Measurements from ENCODE around the gene RASAL2.
A peak's percentile ranks its signal among the peaks of the same experiment; 100 is the strongest.
"Not testable (repeated sequence)": the region's sequence is repeated elsewhere in the genome, so short reads cannot be mapped to it uniquely, and the experiment has no call there.

RASAL2 gene

GRCh38 chr1:178283409-178283808, 189.5 kb downstream of the RASAL2 start:
- DNase-seq (ENCODE audit: low read depth), result no peak

GRCh38 chr1:178284058-178284457, 190.2 kb downstream of the RASAL2 start:
- no peak for DNase-seq (ENCODE audit: low read depth)

GRCh38 chr1:178291166-178291565, 197.3 kb downstream of the RASAL2 start:
- DNase-seq (ENCODE audit: low read depth), result no peak

- DNase-seq (ENCODE audit: low read depth), result no peak
Measured at GRCh38 chr1:178294654-178295053, 200.8 kb downstream of the RASAL2 start.

- DNase-seq (ENCODE audit: low read depth), result no peak
Measured at GRCh38 chr1:178300352-178300699, 206.4 kb downstream of the RASAL2 start.

- no peak for DNase-seq (ENCODE audit: low read depth)
Measured at GRCh38 chr1:178301141-178301540, 207.2 kb downstream of the RASAL2 start.

- DNase-seq (ENCODE audit: low read depth), result no peak
Measured at GRCh38 chr1:178307264-178307663, 213.4 kb downstream of the RASAL2 start.

GRCh38 chr1:178308438-178308837, 214.5 kb downstream of the RASAL2 start:
- no peak for DNase-seq (ENCODE audit: low read depth)

- peak; percentile 83 for DNase-seq (ENCODE audit: low read depth)
Measured at GRCh38 chr1:178310685-178311105, 216.8 kb downstream of the RASAL2 start.

GRCh38 chr1:178311164-178311563, 217.3 kb downstream of the RASAL2 start:
- no peak for DNase-seq (ENCODE audit: low read depth)

- DNase-seq (ENCODE audit: low read depth), result not testable (repeated sequence)
Measured at GRCh38 chr1:178320280-178320982, 226.5 kb downstream of the RASAL2 start.

- DNase-seq (ENCODE audit: low read depth), result peak; percentile 18
Measured at GRCh38 chr1:178323067-178323466, 229.2 kb downstream of the RASAL2 start.

- peak; percentile 38 for DNase-seq (ENCODE audit: low read depth)
Measured at GRCh38 chr1:178324003-178324402, 230.1 kb downstream of the RASAL2 start.

GRCh38 chr1:178328728-178329127, 234.8 kb downstream of the RASAL2 start:
- DNase-seq (ENCODE audit: low read depth), result no peak

- no peak for DNase-seq (ENCODE audit: low read depth)
Measured at GRCh38 chr1:178330153-178330552, 236.2 kb downstream of the RASAL2 start.

- DNase-seq (ENCODE audit: low read depth), result no peak
Measured at GRCh38 chr1:178330848-178331497, 237.1 kb downstream of the RASAL2 start.

GRCh38 chr1:178335426-178335825, 241.5 kb downstream of the RASAL2 start:
- DNase-seq (ENCODE audit: low read depth), result no peak

GRCh38 chr1:178337091-178337706, 243.3 kb downstream of the RASAL2 start:
- peak; percentile 57 for DNase-seq (ENCODE audit: low read depth)

- DNase-seq (ENCODE audit: low read depth), result no peak
Measured at GRCh38 chr1:178339834-178340233, 245.9 kb downstream of the RASAL2 start.

- peak; percentile 93 for DNase-seq (ENCODE audit: low read depth)
Measured at GRCh38 chr1:178341261-178341956, 247.5 kb downstream of the RASAL2 start.

GRCh38 chr1:178342745-178343144, 248.8 kb downstream of the RASAL2 start:
- no peak for DNase-seq (ENCODE audit: low read depth)

- peak; percentile 86 for DNase-seq (ENCODE audit: low read depth)
Measured at GRCh38 chr1:178344513-178345091, 250.7 kb downstream of the RASAL2 start.

Measured in ELR (cell line).